ENCODE results near the gene CCDC57.

The CCDC57 gene

DNA sequence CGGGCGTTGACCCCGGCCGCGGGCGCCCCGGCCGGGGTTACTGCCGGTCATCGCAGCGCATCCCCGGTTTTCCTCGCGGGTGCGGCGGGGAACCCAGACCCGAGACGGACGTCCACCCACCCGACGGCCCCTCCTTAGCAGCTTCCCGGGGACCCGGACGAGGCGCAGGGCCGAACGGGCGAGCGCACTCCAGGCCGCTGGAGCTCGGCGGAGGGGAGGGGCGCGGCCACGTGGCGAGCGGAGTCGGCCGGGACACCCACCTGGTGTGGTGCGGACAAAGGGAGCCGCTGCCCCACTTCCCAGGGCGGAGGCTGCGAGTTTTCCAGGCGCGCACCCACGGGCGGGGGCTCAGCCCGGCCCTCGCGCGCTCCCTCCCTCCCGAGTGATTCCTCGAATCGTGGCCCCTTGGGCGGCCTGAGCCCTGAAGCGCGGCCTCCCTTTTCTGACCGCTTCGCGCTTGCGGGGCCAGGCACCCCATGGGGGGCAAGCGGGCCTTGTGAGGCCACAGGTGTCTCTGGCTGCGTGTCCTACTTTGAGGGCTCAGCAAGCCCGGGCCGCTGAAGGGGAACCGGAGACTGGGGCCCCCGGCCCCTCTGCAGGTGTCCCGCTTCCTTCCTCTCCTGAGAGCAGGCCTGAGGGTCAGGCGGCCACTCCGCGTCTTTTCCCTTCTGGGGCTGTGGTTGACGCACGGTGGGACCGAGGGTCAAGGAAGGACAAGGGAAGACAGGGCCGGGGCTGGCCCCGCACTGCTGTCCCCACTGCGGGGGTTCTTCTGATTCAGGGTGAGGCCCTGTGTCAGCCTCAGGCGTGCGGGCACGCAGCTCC, 113.5 kb downstream of the CCDC57 start:
- DNase-seq (ENCODE audit: low read depth) = no peak
- no peak for TF ChIP-seq CTCF (conservative IDR thresholded peaks at IDR 0.05; ENCODE audit: control insufficient read depth, insufficient read depth, low read depth, low read length)
- peak overlapping the region; percentile 29 for H3K4me3 ChIP-seq (ENCODE audit: control insufficient read depth, low read depth, low read length)

DNA sequence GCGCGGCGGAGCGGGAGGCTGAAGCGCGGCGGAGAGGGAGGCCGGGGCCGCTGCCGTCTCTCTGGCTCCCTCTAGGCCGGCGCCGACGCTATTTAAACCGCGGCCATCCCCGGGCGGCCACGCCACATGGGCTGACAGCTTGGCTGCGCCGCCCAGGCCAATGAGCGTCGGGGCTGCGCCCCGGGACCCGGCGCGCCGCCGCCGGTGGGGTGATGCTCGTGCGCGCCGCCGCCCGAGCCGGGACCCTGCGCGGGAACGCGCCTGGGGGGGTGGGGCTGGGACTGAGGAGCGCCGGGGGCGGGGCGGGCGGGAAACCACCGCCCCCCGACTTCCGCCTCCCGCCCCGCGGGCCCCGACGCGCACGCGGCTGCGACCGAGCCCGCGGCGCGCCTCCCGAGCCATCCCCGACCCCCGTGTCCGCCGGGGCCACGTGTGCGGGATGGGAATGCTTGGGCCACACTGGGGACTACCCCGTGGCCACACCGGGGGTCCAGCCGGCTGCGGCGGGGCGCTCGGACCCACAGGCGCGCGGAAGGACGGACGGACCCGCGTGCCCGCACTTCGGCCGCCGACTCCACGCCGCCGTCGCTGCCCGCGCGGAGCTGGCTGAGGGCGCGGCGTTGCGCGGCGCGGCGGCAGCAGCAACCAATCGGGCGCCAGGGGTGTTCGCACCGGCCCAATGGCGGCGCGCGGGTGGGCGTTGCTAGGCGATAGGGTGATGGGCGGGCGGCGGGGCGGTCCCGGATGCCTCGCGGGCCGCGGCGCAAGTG, 114.3 kb downstream of the CCDC57 start, which contains the start of gene FASN:
Gene FASN, minus strand, starts transcription at position 68 of the 770 bp plus-strand sequence. CDS start 1,791 bp downstream, outside the sequence.
- peak; percentile 93 for DNase-seq (ENCODE audit: low read depth)
- H3K4me3 ChIP-seq (ENCODE audit: control insufficient read depth, low read depth, low read length) = peak within 1 kb of the TSS; percentile 77
- TF ChIP-seq CTCF (conservative IDR thresholded peaks at IDR 0.05; ENCODE audit: control insufficient read depth, insufficient read depth, low read depth, low read length) = peak; percentile 27

DNA sequence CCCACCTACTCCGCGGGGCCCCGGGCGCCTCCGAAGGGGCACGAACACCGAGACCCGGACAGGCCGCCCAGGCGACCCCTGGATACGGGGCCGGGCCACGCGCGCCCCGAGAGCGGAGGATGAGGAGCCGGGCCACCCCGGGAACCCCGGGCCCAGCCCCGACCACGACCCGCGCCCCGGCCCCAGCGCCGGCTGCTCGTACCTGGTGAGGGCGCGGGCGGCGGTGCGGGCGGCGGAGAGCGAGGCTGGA, 114.8 kb downstream of the CCDC57 start:
- TF ChIP-seq CTCF (conservative IDR thresholded peaks at IDR 0.05; ENCODE audit: control insufficient read depth, insufficient read depth, low read depth, low read length) = no peak
- H3K4me3 ChIP-seq (ENCODE audit: control insufficient read depth, low read depth, low read length) = peak overlapping the region; percentile 77
- DNase-seq (ENCODE audit: low read depth) = no peak

DNA sequence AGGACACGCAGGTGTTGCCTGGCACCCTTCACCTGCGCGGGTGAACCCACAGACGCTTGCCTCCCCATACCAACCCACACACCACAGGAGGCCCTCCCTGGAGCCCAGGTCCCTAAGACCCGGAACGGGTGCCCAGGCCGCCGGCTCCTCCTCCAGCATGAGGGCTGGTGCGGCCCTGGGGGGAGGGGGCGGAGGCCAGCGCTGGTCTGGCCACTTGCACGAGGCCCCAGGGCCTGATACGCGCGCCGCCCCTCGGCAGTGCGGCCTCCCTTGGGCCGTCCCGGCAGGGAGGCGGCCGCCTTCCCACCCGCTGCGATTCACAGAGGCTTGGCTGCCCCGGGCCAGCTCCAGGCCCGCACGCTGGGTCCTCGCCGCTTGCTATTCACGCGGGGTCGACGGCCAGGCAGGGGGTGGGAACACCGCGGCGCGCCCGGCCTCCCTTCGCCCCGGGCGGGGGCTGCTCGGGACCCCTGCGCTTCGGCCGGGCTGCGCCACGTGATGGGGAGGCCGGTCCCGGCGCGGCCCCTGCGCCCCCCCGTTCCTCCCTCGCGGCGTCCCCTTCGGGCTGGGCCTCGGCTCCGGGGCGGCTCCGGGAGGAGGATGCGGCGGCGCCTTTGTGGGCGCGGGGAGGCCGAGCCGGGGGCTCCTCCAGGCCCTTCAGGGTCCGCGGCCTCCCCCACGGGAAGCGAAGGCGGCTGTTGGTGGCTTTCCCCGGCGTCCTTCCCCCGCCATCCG, 115.3 kb downstream of the CCDC57 start:
- TF ChIP-seq CTCF (conservative IDR thresholded peaks at IDR 0.05; ENCODE audit: control insufficient read depth, insufficient read depth, low read depth, low read length) = no peak
- DNase-seq (ENCODE audit: low read depth) = peak; percentile 42

DNA sequence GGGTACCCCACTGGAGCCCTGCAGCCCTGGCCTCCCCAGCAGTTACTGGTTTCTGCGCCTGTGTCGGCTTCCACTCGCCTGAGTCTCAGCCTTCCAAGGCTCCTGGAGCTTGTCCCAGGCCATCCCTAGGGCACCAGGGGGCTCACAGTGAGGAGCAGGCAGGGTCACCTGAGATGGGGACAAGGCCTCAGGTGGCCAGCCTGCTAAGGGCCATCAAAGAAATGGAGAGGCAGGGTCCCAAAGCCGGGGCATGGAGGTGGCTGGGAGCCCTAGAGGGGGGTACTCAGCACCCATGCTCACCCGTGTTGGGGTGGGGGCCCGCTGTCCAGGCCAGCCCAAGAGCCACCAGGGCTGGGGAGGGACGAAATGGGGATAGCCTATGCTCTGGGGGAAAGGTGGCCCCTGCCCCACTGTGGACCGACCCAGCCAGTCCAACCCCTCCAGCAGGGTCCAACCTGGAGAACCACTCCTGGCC, 115.9 kb downstream of the CCDC57 start:
- no peak for TF ChIP-seq CTCF (conservative IDR thresholded peaks at IDR 0.05; ENCODE audit: control insufficient read depth, insufficient read depth, low read depth, low read length)
- peak overlapping the region; percentile 77 for H3K4me3 ChIP-seq (ENCODE audit: control insufficient read depth, low read depth, low read length)
- no peak for DNase-seq (ENCODE audit: low read depth)

More for the DNA sequence above, 115.3 kb downstream of the CCDC57 start:
- H3K4me3 ChIP-seq (ENCODE audit: control insufficient read depth, low read depth, low read length) = peak overlapping the region; percentile 77

Measured in fibroblast of mammary gland (primary cell).